Hematopoietic multipotent progenitor cell (in vitro differentiated cells): Measurements from ENCODE around the gene LHX3. TPM values are rescaled to one million over a fixed set of nuclear protein-coding genes. Genes with fewer than 3 reads are reported as not detected.

ENCODE experiments used
- total RNA-seq: library from RNA; depleted of rRNA; stranded (reverse); fragments of >200 nt; gene quantifications from one replicate; pipeline ENCODE4 v1.2.3, GENCODE V29; 2012

LHX3 gene
- total RNA-seq, 1 donor: 0.27 TPM

Other genes with a start within 250 kb of the LHX3 start
- gene UBAC1, start 243.8 kb downstream of the LHX3 start, total RNA-seq: 31.5 TPM
- 11.8 TPM for gene NACC2, start 109.8 kb downstream of the LHX3 start, total RNA-seq
- 53.3 TPM for gene TMEM250, start 86.3 kb downstream of the LHX3 start, total RNA-seq
- 11.0 TPM for gene QSOX2, start 40.7 kb upstream of the LHX3 start, total RNA-seq
- gene CCDC187, start 99.0 kb upstream of the LHX3 start, total RNA-seq: 0.81 TPM
- 85.6 TPM for gene GPSM1, start 122.4 kb upstream of the LHX3 start, total RNA-seq
- 18.3 TPM for gene DNLZ, start 158.6 kb upstream of the LHX3 start, total RNA-seq
- 23.4 TPM for gene CARD9, start 168.5 kb upstream of the LHX3 start, total RNA-seq
- gene SNAPC4, start 195.0 kb upstream of the LHX3 start, total RNA-seq: 8.1 TPM
- 28.0 TPM for gene ENTR1, start 205.5 kb upstream of the LHX3 start, total RNA-seq
- 50.4 TPM for gene PMPCA, start 205.5 kb upstream of the LHX3 start, total RNA-seq
- 11.3 TPM for gene INPP5E, start 234.7 kb upstream of the LHX3 start, total RNA-seq